ENCODE measurements around the gene KCNK3.
"Not testable (repeated sequence)": the region's sequence is repeated elsewhere in the genome, so short reads cannot be mapped to it uniquely, and the experiment has no call there.

The KCNK3 gene

GRCh38 chr2:26692279-26692896, at the start of gene KCNK3:
TSS of gene KCNK3 (plus strand) at chr2:26692722. CDS start at chr2:26692876, 154 bp downstream.
- no peak for DNase-seq (ENCODE audit: low read depth in 2 of 2)

- no peak for DNase-seq (ENCODE audit: low read depth in 2 of 2)
Measured at GRCh38 chr2:26644188-26644835, 48.2 kb upstream of the KCNK3 start.

DNA sequence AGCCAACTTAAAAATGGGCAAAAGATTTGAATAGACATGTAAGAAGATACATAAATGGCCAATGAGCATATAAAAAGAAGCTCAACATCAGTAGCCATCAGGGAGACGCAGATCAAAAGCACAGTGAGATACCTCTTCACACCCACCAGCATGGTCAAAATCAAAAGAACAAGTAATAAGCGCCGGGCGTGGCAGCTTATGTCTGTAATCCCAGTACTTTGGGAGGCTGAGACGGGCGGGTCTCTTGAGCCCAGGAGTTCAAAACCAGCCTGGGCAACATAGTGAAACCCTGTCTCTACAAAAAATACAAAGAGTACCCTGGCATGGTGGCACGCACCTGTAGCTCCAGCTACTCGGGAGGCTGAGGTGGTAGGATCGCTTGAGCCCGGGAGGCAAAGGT, 46.8 kb upstream of the KCNK3 start:
- no peak for DNase-seq (ENCODE audit: low read depth in 2 of 2)

- DNase-seq (ENCODE audit: low read depth in 2 of 2), result no peak
Measured at GRCh38 chr2:26646986-26647672, 45.4 kb upstream of the KCNK3 start.

DNA sequence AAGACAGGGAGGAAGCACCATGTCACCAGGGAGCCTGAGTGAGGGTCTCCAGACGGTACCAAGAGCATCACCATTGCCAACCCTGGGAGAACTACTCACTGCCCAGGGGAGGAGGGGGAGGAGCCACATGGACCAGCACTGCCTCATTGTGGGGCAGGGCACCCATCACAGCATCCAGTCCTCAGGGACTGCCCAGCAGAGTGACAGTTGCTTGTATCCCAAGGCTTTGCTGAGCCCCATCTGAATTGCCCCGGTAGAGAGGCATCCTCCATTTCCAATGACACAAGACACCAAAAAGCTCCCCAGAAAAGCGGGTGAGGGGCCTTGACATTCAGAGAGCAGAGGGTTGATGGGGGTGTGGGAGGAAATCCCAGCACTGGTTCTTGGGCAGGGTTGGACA, 44.5 kb upstream of the KCNK3 start:
- no peak for DNase-seq (ENCODE audit: low read depth in 2 of 2)

- DNase-seq (ENCODE audit: low read depth in 2 of 2), result no peak
Measured at GRCh38 chr2:26648516-26648915, 44.0 kb upstream of the KCNK3 start.

- no peak for DNase-seq (ENCODE audit: low read depth in 2 of 2)
Measured at GRCh38 chr2:26649322-26649721, 43.2 kb upstream of the KCNK3 start.

- no peak for DNase-seq (ENCODE audit: low read depth in 2 of 2)
Measured at GRCh38 chr2:26649992-26650712, 42.4 kb upstream of the KCNK3 start.

DNA sequence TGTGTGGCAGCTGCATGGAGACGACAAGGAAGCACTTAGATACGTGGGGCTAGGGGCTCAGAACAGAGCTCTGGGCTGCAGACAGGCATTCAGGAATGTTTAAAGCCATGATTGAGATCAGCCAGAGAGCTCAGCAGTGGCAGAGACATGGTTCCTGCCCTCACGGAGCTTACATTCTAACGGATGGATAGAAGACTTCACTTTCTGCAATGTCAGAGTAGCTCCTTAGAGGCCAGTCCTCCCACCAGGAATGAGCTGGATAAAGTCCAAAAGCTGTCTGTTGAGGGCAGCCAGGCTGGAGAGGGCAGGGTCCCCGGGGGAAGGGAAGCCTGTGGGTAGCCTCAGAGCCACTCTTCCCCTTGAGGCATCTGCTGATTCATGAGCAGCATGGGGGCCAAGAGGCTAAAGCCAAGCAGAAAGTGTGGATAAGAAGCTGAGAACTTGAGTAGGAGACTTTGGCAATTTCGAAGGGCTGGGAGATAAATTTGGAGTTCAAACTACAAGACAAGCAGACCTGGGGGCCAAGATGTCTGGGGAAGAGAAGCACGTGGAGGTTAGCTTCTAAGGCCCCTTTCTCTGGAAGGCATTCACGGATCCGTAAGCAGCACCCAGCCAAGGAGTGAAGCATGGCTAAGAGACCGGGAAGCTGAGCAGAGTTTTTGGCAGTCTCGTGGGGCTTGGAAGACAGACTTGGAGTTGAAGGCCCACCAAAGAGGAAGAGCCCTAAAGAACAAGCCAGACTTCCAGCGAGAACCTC, 41.6 kb upstream of the KCNK3 start:
- no peak for DNase-seq (ENCODE audit: low read depth in 2 of 2)

GRCh38 chr2:26651470-26651771, 41.1 kb upstream of the KCNK3 start:
- DNase-seq (ENCODE audit: low read depth in 2 of 2), result no peak

DNA sequence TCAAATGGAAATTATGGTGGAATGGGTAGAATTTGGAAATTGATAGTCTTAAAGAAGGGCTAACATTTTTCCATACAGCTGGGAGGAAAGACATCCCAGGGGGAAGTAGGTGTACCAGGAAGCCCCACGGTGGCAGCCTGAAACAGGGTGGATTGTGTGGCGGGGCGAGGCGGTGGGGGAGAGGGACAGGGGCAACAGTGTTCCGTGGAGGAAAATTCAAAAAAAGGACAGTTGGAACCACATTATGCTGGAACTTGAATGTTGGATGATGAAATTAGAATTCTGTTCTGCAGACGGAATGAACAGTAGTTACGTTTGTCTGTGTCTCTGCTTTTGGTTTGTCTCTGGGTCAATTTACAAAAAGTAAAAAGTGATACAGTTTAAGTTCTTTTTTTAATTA, 40.7 kb upstream of the KCNK3 start:
- DNase-seq (ENCODE audit: low read depth in 2 of 2), result no peak

DNA sequence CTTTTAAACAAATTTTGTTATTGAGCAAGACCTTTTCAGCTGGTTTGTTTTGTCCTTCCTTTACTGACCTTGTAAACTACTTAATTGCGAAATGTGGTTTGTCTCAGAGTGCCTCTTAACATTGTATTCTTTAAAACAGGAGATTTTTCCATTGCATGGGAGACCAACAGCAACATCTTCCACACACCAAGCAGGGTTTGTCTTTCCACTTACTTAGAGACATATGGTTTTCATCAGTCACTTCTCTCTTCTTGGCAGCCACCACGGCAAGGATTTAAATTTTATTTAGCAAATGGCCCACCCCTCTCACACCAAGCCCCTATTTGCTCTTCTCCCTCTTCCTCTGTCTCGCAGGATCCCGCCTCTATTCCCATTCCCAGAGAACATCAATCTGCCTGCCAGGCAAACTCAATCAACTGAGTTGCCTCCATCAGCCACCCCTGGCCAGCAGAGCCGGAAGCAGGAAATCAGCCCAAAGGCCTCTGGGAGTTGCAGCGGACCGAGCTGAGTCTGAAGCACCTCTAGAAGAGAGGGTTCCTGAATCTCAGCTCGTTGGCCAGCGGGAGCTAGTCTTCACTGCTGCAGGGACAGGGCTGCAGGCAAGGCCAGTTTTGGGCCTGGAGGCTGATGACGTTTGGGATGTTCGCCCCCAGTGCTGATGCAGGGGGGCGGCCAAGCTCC, 40.0 kb upstream of the KCNK3 start:
- no peak for DNase-seq (ENCODE audit: low read depth in 2 of 2)

DNA sequence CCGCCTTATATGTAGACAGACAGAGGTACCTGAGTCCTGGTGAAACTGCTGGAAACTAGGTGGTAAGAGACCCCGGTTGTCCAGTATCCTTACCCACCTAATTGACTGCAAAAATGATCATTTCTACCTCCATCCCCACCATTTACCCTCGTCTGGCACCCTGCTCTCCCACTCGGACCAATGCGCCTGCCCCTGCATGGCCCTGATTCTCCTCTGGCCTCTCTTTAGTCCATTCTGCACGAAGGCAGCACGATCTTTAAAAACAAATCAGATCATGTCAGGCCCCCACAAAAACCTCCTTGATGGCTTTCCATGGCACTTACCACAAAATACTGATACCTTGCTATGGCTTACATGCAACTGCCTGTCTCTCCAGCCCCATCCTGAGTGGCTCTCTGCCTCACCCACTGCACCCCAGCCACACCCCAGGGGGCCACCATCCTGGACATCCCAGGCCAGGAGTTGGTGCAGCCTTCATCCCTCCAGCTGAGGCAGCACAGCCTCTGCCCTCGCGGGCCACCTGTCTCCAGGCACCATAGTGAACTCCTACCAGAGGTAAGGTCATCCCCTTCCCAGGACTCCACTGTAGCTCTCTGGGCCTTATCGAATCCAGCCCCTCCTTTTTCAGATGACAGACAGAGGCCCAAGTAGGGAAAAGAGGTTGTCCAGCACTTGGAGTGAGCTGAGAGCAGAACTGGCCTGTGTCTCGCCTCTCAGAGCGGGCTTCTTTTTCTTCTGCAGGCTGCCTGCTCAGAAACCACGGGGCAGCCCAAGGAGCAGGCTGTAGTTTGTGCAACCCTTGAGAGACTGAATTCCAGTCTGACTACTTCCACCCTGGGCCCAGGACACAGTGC, 39.1 kb upstream of the KCNK3 start:
- no peak for DNase-seq (ENCODE audit: low read depth in 2 of 2)

DNA sequence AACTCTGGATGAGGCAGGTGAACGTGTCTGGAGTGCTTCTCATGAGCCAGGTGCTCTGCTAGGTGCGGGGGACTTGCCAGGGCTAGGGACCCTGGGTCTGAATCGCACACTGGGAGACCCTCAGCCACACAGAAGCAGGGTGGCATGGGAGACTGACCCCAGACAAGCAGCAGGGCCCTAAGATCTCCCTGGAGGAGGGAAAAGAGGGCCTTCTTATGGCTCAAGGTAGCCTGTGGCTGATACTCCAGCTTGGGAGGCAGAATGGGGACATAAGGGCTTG, 38.5 kb upstream of the KCNK3 start:
- no peak for DNase-seq (ENCODE audit: low read depth in 2 of 2)

- DNase-seq (ENCODE audit: low read depth in 2 of 2), result not testable (repeated sequence)
Measured at GRCh38 chr2:26655120-26655519, 37.4 kb upstream of the KCNK3 start.

DNA sequence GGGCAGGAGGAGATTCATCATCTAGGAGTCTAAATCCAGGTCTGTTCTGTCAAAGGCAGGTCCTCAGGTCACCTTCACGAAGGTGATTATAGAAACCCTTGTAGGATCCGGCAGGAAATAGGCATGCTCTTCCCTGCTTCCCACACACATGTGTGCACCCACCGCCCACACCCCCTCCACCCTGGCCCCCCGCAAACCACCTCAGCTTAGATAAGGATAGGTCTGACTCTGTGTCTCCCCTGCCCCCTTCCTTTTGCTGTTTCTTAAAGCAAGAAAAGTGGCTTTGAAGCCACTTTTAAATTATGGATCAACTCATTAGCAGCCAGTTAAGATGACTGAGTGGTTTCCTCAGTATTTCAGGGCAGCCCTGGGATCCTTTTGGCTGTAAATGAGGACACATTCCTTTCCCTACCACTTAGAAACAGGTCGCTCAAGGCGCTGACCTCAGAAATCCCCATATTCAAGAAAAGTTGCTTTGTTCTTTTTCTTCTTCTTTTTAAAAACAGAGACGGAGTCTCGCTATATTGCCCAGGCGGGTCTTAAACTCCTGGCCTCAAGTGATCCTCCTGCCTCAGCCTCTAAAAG, 36.8 kb upstream of the KCNK3 start:
- DNase-seq (ENCODE audit: low read depth in 2 of 2), result no peak

- no peak for DNase-seq (ENCODE audit: low read depth in 2 of 2)
Measured at GRCh38 chr2:26657265-26657664, 35.3 kb upstream of the KCNK3 start.

DNA sequence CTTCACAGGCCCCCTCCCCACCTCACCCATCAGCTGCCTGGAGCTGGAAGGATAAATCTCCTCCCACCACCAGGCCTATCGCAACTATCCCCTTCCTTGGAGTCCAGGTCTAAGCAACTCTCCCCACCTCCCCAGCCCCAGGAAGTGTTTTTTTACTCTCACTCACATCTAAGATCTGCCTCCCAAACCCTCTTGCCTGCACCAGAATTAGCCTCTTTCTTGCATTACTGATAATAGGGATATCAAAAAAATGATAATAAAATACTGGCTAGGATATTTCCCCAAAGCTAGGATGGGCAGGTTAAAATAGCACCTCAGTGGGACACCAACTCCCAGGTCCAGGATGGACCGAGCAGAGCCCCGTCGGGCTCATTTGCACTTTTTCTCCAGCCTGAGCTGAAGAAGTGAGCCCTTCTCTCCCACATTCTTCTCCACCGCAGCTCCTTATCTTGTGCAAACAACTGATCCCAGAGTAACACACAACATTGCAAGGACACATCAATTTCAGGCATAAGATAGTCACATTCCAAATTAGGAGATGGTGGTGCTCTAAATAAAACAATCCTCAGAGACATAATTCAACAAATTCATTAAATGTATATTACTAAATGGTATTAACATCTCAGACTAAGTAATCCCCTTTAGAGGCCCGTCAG, 33.7 kb upstream of the KCNK3 start:
- no peak for DNase-seq (ENCODE audit: low read depth in 2 of 2)

DNA sequence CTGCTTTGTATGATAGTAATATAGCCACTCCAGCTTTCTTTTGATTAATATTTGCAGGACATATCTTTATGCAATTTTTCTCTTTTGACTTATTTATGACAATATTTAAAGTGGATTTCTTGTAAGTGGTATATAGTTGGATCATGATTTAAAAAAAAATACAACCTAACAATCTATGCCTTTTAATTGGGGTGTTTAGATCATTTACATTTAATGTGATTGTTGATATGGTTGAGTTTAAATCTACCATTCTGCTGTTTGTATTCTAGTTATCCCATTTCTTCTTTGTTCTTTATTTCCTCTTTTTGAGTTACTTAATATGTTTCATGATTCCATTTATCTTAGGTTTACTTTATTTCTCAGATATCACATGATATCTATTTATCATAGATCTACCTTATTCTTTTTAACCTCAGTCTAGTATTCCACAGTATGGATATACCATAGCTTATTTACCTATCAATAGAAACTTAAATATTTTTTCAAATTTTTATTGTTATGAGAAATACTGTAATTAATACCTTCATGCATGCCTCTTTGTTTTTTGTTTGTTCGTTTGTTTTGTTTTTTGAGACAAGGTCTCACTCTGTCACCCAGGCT, 32.1 kb upstream of the KCNK3 start:
- DNase-seq (ENCODE audit: low read depth in 2 of 2), result no peak

All from stimulated activated CD8-positive, alpha-beta memory T cell treated with anti-CD3 and anti-CD28 coated beads, Interleukin-15, amount 100 ng/mL, for 4 hours (primary cell).